ENCODE measurements around the gene CFAP73.
"Not testable (repeated sequence)": the region's sequence is repeated elsewhere in the genome, so short reads cannot be mapped to it uniquely, and the experiment has no call there.

CFAP73 gene

GRCh38 chr12:113117684-113118083 is 31.8 kb upstream of the CFAP73 start:
- in situ Hi-C loops (cut with HindIII; ENCODE audit: low pct_ligation_motif_present, low pct_unique_long_range_greater_than_20kb, low sequenced_read_pairs); DNase-seq: not testable (repeated sequence)

GRCh38 chr12:113118142-113118541 is 31.4 kb upstream of the CFAP73 start:
- DNase-seq = no peak
- in situ Hi-C loops (cut with HindIII; ENCODE audit: low pct_ligation_motif_present, low pct_unique_long_range_greater_than_20kb, low sequenced_read_pairs) = no loop called here

- DNase-seq = no peak
- in situ Hi-C loops (cut with HindIII; ENCODE audit: low pct_ligation_motif_present, low pct_unique_long_range_greater_than_20kb, low sequenced_read_pairs) = no loop called here
These were observed 29.4 kb upstream of the CFAP73 start for GRCh38 chr12:113119980-113120669.

- in situ Hi-C loops (cut with HindIII; ENCODE audit: low pct_ligation_motif_present, low pct_unique_long_range_greater_than_20kb, low sequenced_read_pairs) = no loop called here
- peak; percentile 27 for DNase-seq
These were observed 28.7 kb upstream of the CFAP73 start for GRCh38 chr12:113120670-113121370.

GRCh38 chr12:113127791-113128199 is 21.7 kb upstream of the CFAP73 start:
- DNase-seq = no peak
- in situ Hi-C loops (cut with HindIII; ENCODE audit: low pct_ligation_motif_present, low pct_unique_long_range_greater_than_20kb, low sequenced_read_pairs) = no loop called here

- DNase-seq = no peak
- in situ Hi-C loops (cut with HindIII; ENCODE audit: low pct_ligation_motif_present, low pct_unique_long_range_greater_than_20kb, low sequenced_read_pairs) = no loop called here
These were observed 20.5 kb upstream of the CFAP73 start for GRCh38 chr12:113128802-113129663.

- DNase-seq = no peak
These were observed 19.7 kb upstream of the CFAP73 start for GRCh38 chr12:113129664-113130456.

GRCh38 chr12:113130457-113131135 is 18.9 kb upstream of the CFAP73 start:
- DNase-seq = peak; percentile 93
- in situ Hi-C loops (cut with HindIII; ENCODE audit: low pct_ligation_motif_present, low pct_unique_long_range_greater_than_20kb, low sequenced_read_pairs) = no loop called here

More at GRCh38 chr12:113129664-113130456, 19.7 kb upstream of the CFAP73 start:
- in situ Hi-C loops (cut with HindIII; ENCODE audit: low pct_ligation_motif_present, low pct_unique_long_range_greater_than_20kb, low sequenced_read_pairs) = no loop called here

GRCh38 chr12:113131556-113131955 is 18.0 kb upstream of the CFAP73 start:
- peak; percentile 25 for DNase-seq
- in situ Hi-C loops (cut with HindIII; ENCODE audit: low pct_ligation_motif_present, low pct_unique_long_range_greater_than_20kb, low sequenced_read_pairs) = no loop called here

- in situ Hi-C loops (cut with HindIII; ENCODE audit: low pct_ligation_motif_present, low pct_unique_long_range_greater_than_20kb, low sequenced_read_pairs) = no loop called here
- no peak for DNase-seq
These were observed 16.5 kb upstream of the CFAP73 start for GRCh38 chr12:113133036-113133435.

- in situ Hi-C loops (cut with HindIII; ENCODE audit: low pct_ligation_motif_present, low pct_unique_long_range_greater_than_20kb, low sequenced_read_pairs) = no loop called here
These were observed 15.9 kb upstream of the CFAP73 start for GRCh38 chr12:113133666-113134065.

GRCh38 chr12:113134071-113134470 is 15.5 kb upstream of the CFAP73 start:
- no peak for DNase-seq
- in situ Hi-C loops (cut with HindIII; ENCODE audit: low pct_ligation_motif_present, low pct_unique_long_range_greater_than_20kb, low sequenced_read_pairs) = no loop called here

More at GRCh38 chr12:113133666-113134065, 15.9 kb upstream of the CFAP73 start:
- DNase-seq = peak; percentile 42

GRCh38 chr12:113134521-113134951 is 15.0 kb upstream of the CFAP73 start:
- DNase-seq = no peak
- in situ Hi-C loops (cut with HindIII; ENCODE audit: low pct_ligation_motif_present, low pct_unique_long_range_greater_than_20kb, low sequenced_read_pairs) = no loop called here

GRCh38 chr12:113135178-113136127 is 14.1 kb upstream of the CFAP73 start, which contains the start of gene RASAL1:
Gene RASAL1 (minus strand): TSS chr12:113135761. CDS start chr12:113135462, 299 bp downstream.
- in situ Hi-C loops (cut with HindIII; ENCODE audit: low pct_ligation_motif_present, low pct_unique_long_range_greater_than_20kb, low sequenced_read_pairs) = no loop called here
- DNase-seq = peak; percentile 98

- in situ Hi-C loops (cut with HindIII; ENCODE audit: low pct_ligation_motif_present, low pct_unique_long_range_greater_than_20kb, low sequenced_read_pairs) = no loop called here
- peak; percentile 90 for DNase-seq
These were observed 13.2 kb upstream of the CFAP73 start for GRCh38 chr12:113136128-113136989.

- in situ Hi-C loops (cut with HindIII; ENCODE audit: low pct_ligation_motif_present, low pct_unique_long_range_greater_than_20kb, low sequenced_read_pairs) = no loop called here
- no peak for DNase-seq
These were observed 12.5 kb upstream of the CFAP73 start for GRCh38 chr12:113136990-113137511.

Measured in ACHN (cell line).